Body of pancreas (tissue), 4 donors: Measurements from ENCODE around the gene FBXO31.

Experiments used
- CTCF ChIP-seq, 7 experiments: fragments of 450-650 bp in 4 of 7; fragments of 200-600 bp in 3 of 7; sonication (generic) in 3 of 7; IDR thresholded peaks; one replicate each; pipeline ENCODE4 v1.5.1; 2016 to 2019; ENCODE audit warnings: antibody characterized with exemption in 7 of 7
- POLR2A ChIP-seq, 3 donors: fragments of 450-650 bp; IDR thresholded peaks; one replicate each; pipeline ENCODE4 v1.6.1; 2016; ENCODE audit warnings: antibody characterized with exemption in 3 of 3, mild to moderate bottlenecking in 2 of 3

DNA sequence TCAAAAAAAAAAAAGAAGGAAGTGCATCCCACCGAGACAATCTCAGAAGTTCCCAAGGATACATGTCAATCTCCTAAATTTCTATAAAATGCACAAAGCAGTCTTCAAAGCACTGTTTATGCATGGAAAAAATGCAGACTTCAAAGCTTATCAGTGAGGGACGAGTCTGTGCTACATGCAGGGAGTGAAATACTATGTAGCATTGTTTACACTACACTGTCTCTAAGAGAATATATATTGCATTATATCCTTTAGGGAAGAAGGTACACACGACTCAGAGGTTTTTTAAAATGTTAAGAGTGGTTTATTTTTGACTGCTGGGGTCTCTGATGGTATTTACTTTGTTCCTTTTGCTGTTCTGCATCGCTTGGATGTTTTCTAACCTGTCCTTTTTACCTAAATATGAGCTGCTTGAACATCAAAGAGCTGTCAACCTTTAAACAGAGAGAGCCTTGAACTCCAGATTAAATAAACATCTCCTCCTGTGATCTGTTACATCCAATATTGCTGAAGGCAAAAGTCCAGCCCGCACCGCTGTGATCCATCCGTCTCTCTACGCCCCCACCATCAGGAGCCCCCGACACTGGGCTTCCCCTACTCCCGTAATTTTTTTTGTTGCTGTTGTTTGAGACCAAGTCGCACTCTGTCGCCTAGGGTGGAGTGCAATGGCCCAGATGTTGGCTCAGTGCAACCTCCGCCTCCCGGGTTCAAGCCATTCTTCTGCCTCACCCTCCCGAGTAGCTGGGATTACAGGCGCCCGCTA is 1.4 kb downstream of the FBXO31 start:
- TF ChIP-seq CTCF (IDR thresholded peaks at IDR 0.05) (no peak), POLR2A (IDR thresholded peaks at IDR 0.05) (no peak)
